HEK293 (cell line): ENCODE results near the gene SMURF1.

Experiments used
- CTCF ChIA-PET: fragments of 350-600 bp; formaldehyde crosslinking; extraction: SDS; loops from one replicate; lab custom pipeline; 2021; ENCODE audit warnings: antibody characterized with exemption; lab: Yijun Ruan, JAX
- POLR2A ChIA-PET: fragments of 300-600 bp; formaldehyde crosslinking; extraction: SDS; loops from one replicate; lab custom pipeline; 2020; ENCODE audit warnings: antibody characterized with exemption, inconsistent platforms; lab: Yijun Ruan, JAX
- H3K27ac ChIP-seq: fragments of 200-500 bp; sonication (Bioruptor generic); 2 replicates; pipeline ENCODE4 v1.5.1; 2014; ENCODE audit warnings: low read depth, low read length, control low read depth, inconsistent platforms; ENCODE audit errors: extremely low read depth
- H3K36me3 ChIP-seq, 2 experiments: fragments of 200-500 bp in 1 of 2; sonication (Bioruptor generic) in 1 of 2; 1 replicate in 1 of 2; 2 replicates in 1 of 2; pipeline ENCODE4 v1.5.1; 2014 to 2017; ENCODE audit warnings: inconsistent platforms in 2 of 2, low read length in 2 of 2; ENCODE audit not compliant: control insufficient read depth in 2 of 2, insufficient read depth in 1 of 2
- H3K4me1 ChIP-seq: fragments of 200-500 bp; sonication (Bioruptor generic); 2 replicates; pipeline ENCODE4 v1.5.1; 2014; ENCODE audit warnings: mild to moderate bottlenecking, low read length, inconsistent platforms; ENCODE audit not compliant: control insufficient read depth, insufficient read depth
- H3K4me3 ChIP-seq: 2 replicates; pipeline ENCODE4 v1.5.1; 2011; ENCODE audit warnings: low read depth, mild to moderate bottlenecking, control low read depth, low read length, moderate library complexity
- H3K9me3 ChIP-seq: fragments of 200-500 bp; sonication (Bioruptor generic); 2 replicates; pipeline ENCODE4 v1.5.1; 2014; ENCODE audit warnings: low read depth, low read length, inconsistent platforms; ENCODE audit not compliant: control insufficient read depth, insufficient read depth
- BCL6B ChIP-seq: fragments of 450-650 bp; formaldehyde crosslinking; IDR thresholded peaks from 2 replicates; pipeline ENCODE4 v1.5.1; 2017; ENCODE audit warnings: missing biosample characterization, missing genetic modification characterization
- MZF1 ChIP-seq: fragments of 450-650 bp; formaldehyde crosslinking; IDR thresholded peaks from 2 replicates; pipeline ENCODE4 v1.5.1; 2017; ENCODE audit warnings: missing biosample characterization, missing genetic modification characterization, borderline replicate concordance
- REST ChIP-seq: fragments of 450-650 bp; formaldehyde crosslinking; IDR thresholded peaks from 2 replicates; pipeline ENCODE4 v1.5.1; 2016; ENCODE audit warnings: missing biosample characterization, missing genetic modification characterization
- SCRT2 ChIP-seq: fragments of 450-650 bp; formaldehyde crosslinking; IDR thresholded peaks from 2 replicates; pipeline ENCODE4 v1.5.1; 2016; ENCODE audit warnings: missing biosample characterization, missing genetic modification characterization
- TCF7L2 ChIP-seq: IDR thresholded peaks from 2 replicates; pipeline ENCODE4 v1.6.1; 2011; ENCODE audit warnings: low read depth, mild to moderate bottlenecking, inconsistent platforms, low read length, moderate library complexity, borderline replicate concordance
- ZBTB21 ChIP-seq: fragments of 450-650 bp; formaldehyde crosslinking; IDR thresholded peaks from 2 replicates; pipeline ENCODE4 v1.5.1; 2017; ENCODE audit warnings: missing biosample characterization, missing genetic modification characterization
- ZNF114 ChIP-seq: fragments of 450-650 bp; formaldehyde crosslinking; IDR thresholded peaks from 2 replicates; pipeline ENCODE4 v1.5.0; 2017; ENCODE audit warnings: missing biosample characterization, missing genetic modification characterization
- ZNF132 ChIP-seq: fragments of 450-650 bp; formaldehyde crosslinking; IDR thresholded peaks from 2 replicates; pipeline ENCODE4 v1.5.1; 2017; ENCODE audit warnings: missing biosample characterization, missing genetic modification characterization, borderline replicate concordance
- ZNF174 ChIP-seq: fragments of 450-650 bp; formaldehyde crosslinking; IDR thresholded peaks from 2 replicates; pipeline ENCODE4 v1.5.0; 2017; ENCODE audit warnings: missing biosample characterization, mild to moderate bottlenecking, missing genetic modification characterization
- ZNF175 ChIP-seq: fragments of 450-650 bp; formaldehyde crosslinking; IDR thresholded peaks from 2 replicates; pipeline ENCODE4 v1.5.1; 2016; ENCODE audit warnings: missing biosample characterization, missing genetic modification characterization
- ZNF211 ChIP-seq: fragments of 450-650 bp; formaldehyde crosslinking; IDR thresholded peaks from 2 replicates; pipeline ENCODE4 v1.5.1; 2016; ENCODE audit warnings: low read depth, missing biosample characterization, missing genetic modification characterization
- ZNF274 ChIP-seq, 2 experiments: fragments of 200-500 bp in 1 of 2; fragments of 450-650 bp in 1 of 2; sonication (Bioruptor generic) in 1 of 2; formaldehyde crosslinking in 1 of 2; IDR thresholded peaks; 2 replicates each; pipeline versions ENCODE4 v1.5.1 to v1.6.1; 2014 to 2016; ENCODE audit warnings: borderline replicate concordance in 1 of 2, inconsistent platforms in 1 of 2, low read length in 1 of 2, missing biosample characterization in 1 of 2, missing genetic modification characterization in 1 of 2
- ZNF366 ChIP-seq: fragments of 450-650 bp; formaldehyde crosslinking; conservative IDR thresholded peaks from 2 replicates; pipeline ENCODE4 v1.5.1; 2016; ENCODE audit warnings: missing biosample characterization, missing genetic modification characterization
- ZNF510 ChIP-seq: fragments of 450-650 bp; formaldehyde crosslinking; IDR thresholded peaks from 2 replicates; pipeline ENCODE4 v1.5.1; 2018; ENCODE audit warnings: mild to moderate bottlenecking, missing genetic modification characterization, missing biosample characterization; ENCODE audit not compliant: insufficient replicate concordance
- ZNF513 ChIP-seq: fragments of 450-650 bp; IDR thresholded peaks from 2 replicates; pipeline ENCODE4 v1.5.1; 2018; ENCODE audit warnings: missing biosample characterization, missing genetic modification characterization
- ZNF521 ChIP-seq: fragments of 450-650 bp; formaldehyde crosslinking; IDR thresholded peaks from 2 replicates; pipeline ENCODE4 v1.5.1; 2017; ENCODE audit warnings: missing biosample characterization, mild to moderate bottlenecking, missing genetic modification characterization
- ZNF544 ChIP-seq: fragments of 450-650 bp; formaldehyde crosslinking; IDR thresholded peaks from 2 replicates; pipeline ENCODE4 v1.5.0; 2017; ENCODE audit warnings: missing biosample characterization, missing genetic modification characterization
- ZNF596 ChIP-seq: fragments of 450-650 bp; IDR thresholded peaks from 2 replicates; pipeline ENCODE4 v1.5.0; 2018; ENCODE audit warnings: missing biosample characterization, mild to moderate bottlenecking, missing genetic modification characterization, moderate library complexity
- ZNF629 ChIP-seq: fragments of 450-650 bp; formaldehyde crosslinking; IDR thresholded peaks from 2 replicates; pipeline ENCODE4 v1.5.1; 2017; ENCODE audit warnings: missing biosample characterization, missing genetic modification characterization
- ZNF645 ChIP-seq: fragments of 450-650 bp; formaldehyde crosslinking; IDR thresholded peaks from 2 replicates; pipeline ENCODE4; 2016; ENCODE audit warnings: missing biosample characterization, missing genetic modification characterization
- ZNF837 ChIP-seq: fragments of 450-650 bp; formaldehyde crosslinking; IDR thresholded peaks from 2 replicates; pipeline ENCODE4 v1.5.1; 2016; ENCODE audit warnings: missing biosample characterization, missing genetic modification characterization

Gene SMURF1

GRCh38 chr7:98992076-98992475 is 151.8 kb downstream of the SMURF1 start:
- Histone ChIP-seq H3K4me1 (no peaks in the 10 kb centered on the region), H3K9me3 (no peaks in the 10 kb centered on the region), H3K27ac (no peak overlapping the region), H3K4me3 (no peak overlapping the region), H3K36me3 (peaks cover 38 to 95% of the 10 kb centered on the region in 2 experiments)
- TF ChIP-seq BCL6B (no peak), ZNF174 (tag by site-specific recombination) (no peak), ZNF513 (tag by site-specific recombination) (no peak), ZBTB21 (tag by site-specific recombination) (no peak), ZNF510 (tag by site-specific recombination) (no peak), REST (tag by site-specific recombination) (no peak), ZNF366 (tag by site-specific recombination) (no peak), ZNF521 (tag by site-specific recombination) (no peak), TCF7L2 (no peak), ZNF132 (tag by site-specific recombination) (no peak), ZNF274 (IDR thresholded peaks at IDR 0.05; ENCODE audit: low read length) (no peak), ZNF274 (tag by site-specific recombination; IDR thresholded peaks at IDR 0.05; ENCODE audit: borderline replicate concordance) (no peak), ZNF211 (no peak), ZNF837 (no peak), ZNF645 (tag by site-specific recombination) (no peak), ZNF114 (tag by site-specific recombination) (no peak)
- ChIA-PET CTCF (interaction anchor here (1.4 kb wide), 1 partner anchor 14 kb away, joined by 4 read pairs; no protein-coding TSS in a partner anchor), POLR2A (no interaction called here)

GRCh38 chr7:98991141-98991540 is 152.8 kb downstream of the SMURF1 start:
- TF ChIP-seq ZNF596 (tag by site-specific recombination) (no peak), SCRT2 (tag by site-specific recombination) (no peak), ZNF629 (tag by site-specific recombination) (no peak), ZNF175 (tag by site-specific recombination) (no peak), MZF1 (tag by site-specific recombination) (no peak), ZNF544 (no peak)
- Histone ChIP-seq H3K27ac (no peak overlapping the region), H3K9me3 (no peaks in the 10 kb centered on the region), H3K36me3 (peaks cover 43 to 99% of the 10 kb centered on the region in 2 experiments), H3K4me3 (no peak overlapping the region), H3K4me1 (no peaks in the 10 kb centered on the region)
- ChIA-PET POLR2A (interaction anchor here (0.5 to 0.7 kb wide), 2 partner anchors 16 to 119 kb away, joined by 3 read pairs; no protein-coding TSS in a partner anchor), CTCF (no interaction called here)
